B cell (primary cell): Measurements from ENCODE around the gene SUN3. TPM values are rescaled to one million over a fixed set of nuclear protein-coding genes. Genes with fewer than 3 reads are reported as not detected.

ENCODE experiments used
- ATAC-seq: fragments of 200-7000 bp; cut with Tn5 transposase; one replicate; pipeline ENCODE4 v1.10.0; 2021; ENCODE audit warnings: low read depth, mild to moderate bottlenecking, moderate number of reproducible peaks, moderate library complexity
- CTCF ChIA-PET: fragments of 350-600 bp; sonication (Branson Sonifier 250); formaldehyde crosslinking; loops from one replicate; lab custom pipeline; 2021; ENCODE audit warnings: antibody characterized with exemption, inconsistent platforms; lab: Charles Lee
- POLR2A ChIA-PET: fragments of 350-600 bp; sonication (Branson Sonifier 250); formaldehyde crosslinking; loops from one replicate; lab custom pipeline; 2021; ENCODE audit warnings: antibody characterized with exemption; lab: Charles Lee
- DNase-seq: peaks from one replicate; pipeline ENCODE4 v3.0.0; 2013
- H2AFZ ChIP-seq: 2 replicates; pipeline ENCODE4 v1.6.1; 2012; ENCODE audit warnings: mild to moderate bottlenecking, low read depth, low read length; ENCODE audit not compliant: insufficient read depth, poor library complexity, severe bottlenecking
- H3K27ac ChIP-seq, 2 donors: 1 replicate in 1 of 2; 2 replicates in 1 of 2; pipeline ENCODE4 v1.5.1; 2012 to 2013; ENCODE audit warnings: low read length in 2 of 2, mild to moderate bottlenecking in 2 of 2, moderate library complexity in 1 of 2
- H3K27me3 ChIP-seq, 4 experiments: fragments of 200-600 bp in 1 of 4; sonication (generic) in 1 of 4; replicated peaks in 1 of 4; 1 replicate in 2 of 4; 2 replicates in 2 of 4; pipeline versions ENCODE4 v1.6.1 to v1.7.0; 2013 to 2016; ENCODE audit warnings: low read length in 3 of 4, mild to moderate bottlenecking in 2 of 4, mixed read lengths in 1 of 4, moderate library complexity in 1 of 4; ENCODE audit not compliant: insufficient read depth in 4 of 4, control insufficient read depth in 3 of 4; ENCODE audit errors: control extremely low read depth in 1 of 4
- H3K36me3 ChIP-seq, 2 experiments: replicated peaks in 1 of 2; 1 replicate in 1 of 2; 2 replicates in 1 of 2; pipeline versions ENCODE4 v1.6.1 to v1.7.1; 2013; ENCODE audit warnings: low read length in 1 of 2; ENCODE audit not compliant: insufficient read depth in 2 of 2, control insufficient read depth in 1 of 2; ENCODE audit errors: control extremely low read depth in 1 of 2, extremely low read depth in 1 of 2
- H3K4me1 ChIP-seq, 2 donors: fragments of 200-600 bp in 1 of 2; sonication (generic) in 1 of 2; 1 replicate in 1 of 2; 2 replicates in 1 of 2; pipeline versions ENCODE4 v1.5.1 to v1.6.1; 2013 to 2017; ENCODE audit warnings: low read length in 2 of 2; ENCODE audit not compliant: control insufficient read depth in 2 of 2, insufficient read depth in 2 of 2
- H3K4me2 ChIP-seq: replicated peaks from 2 replicates; pipeline ENCODE3; 2012; ENCODE audit warnings: mild to moderate bottlenecking, low read depth, low read length; ENCODE audit not compliant: poor library complexity, severe bottlenecking
- H3K4me3 ChIP-seq, 5 experiments: fragments of 200-600 bp in 1 of 5; sonication (generic) in 1 of 5; 1 replicate in 3 of 5; 2 replicates in 2 of 5; pipeline versions ENCODE4 v1.5.1 to v1.7.0; 2011 to 2016; ENCODE audit warnings: low read length in 4 of 5, mild to moderate bottlenecking in 4 of 5, low read depth in 2 of 5, control low read depth in 1 of 5, moderate library complexity in 1 of 5; ENCODE audit not compliant: insufficient read depth in 1 of 5; ENCODE audit errors: control extremely low read depth in 1 of 5, extremely low read depth in 1 of 5
- H3K79me2 ChIP-seq: fragments of 200-600 bp; sonication (generic); one replicate; pipeline ENCODE4 v1.6.0; 2016; ENCODE audit warnings: low read length; ENCODE audit not compliant: control insufficient read depth, insufficient read depth
- H3K9ac ChIP-seq: fragments of 200-600 bp; sonication (generic); 2 replicates; pipeline ENCODE4 v1.6.1; 2017; ENCODE audit warnings: mild to moderate bottlenecking, low read length, moderate library complexity
- H3K9me3 ChIP-seq, 3 donors: one replicate each; pipeline versions ENCODE4 v1.6.1 to v1.7.1; 2013; ENCODE audit warnings: low read length in 2 of 3; ENCODE audit not compliant: control insufficient read depth in 2 of 3, insufficient read depth in 1 of 3; ENCODE audit errors: control extremely low read depth in 1 of 3
- H4K20me1 ChIP-seq: 2 replicates; pipeline ENCODE4 v1.6.0; 2012; ENCODE audit warnings: mild to moderate bottlenecking, low read length; ENCODE audit not compliant: insufficient read depth, control insufficient read depth, poor library complexity, severe bottlenecking
- H3K27ac Mint-ChIP-seq: one replicate; pipeline ENCODE4 v1.8.0; 2021; ENCODE audit warnings: mixed read lengths
- H3K27me3 Mint-ChIP-seq: one replicate; pipeline ENCODE4 v1.8.0; 2021; ENCODE audit warnings: mixed read lengths
- H3K4me1 Mint-ChIP-seq: one replicate; pipeline ENCODE4 v1.8.0; 2021; ENCODE audit warnings: mixed read lengths
- H3K4me3 Mint-ChIP-seq: one replicate; pipeline ENCODE4 v1.8.0; 2021; ENCODE audit warnings: mixed read lengths
- H3K9me3 Mint-ChIP-seq: one replicate; pipeline ENCODE4 v1.8.0; 2022; ENCODE audit warnings: mixed read lengths; ENCODE audit not compliant: insufficient read depth
- EZH2 ChIP-seq: IDR thresholded peaks from 2 replicates; pipeline ENCODE4 v1.6.1; 2012; ENCODE audit warnings: borderline replicate concordance, low read depth, mild to moderate bottlenecking, moderate library complexity, low read length; ENCODE audit not compliant: insufficient read depth, poor library complexity, severe bottlenecking
- WGBS: methylation state at CpG from one replicate; pipeline ENCODE4 v1.1.5; 2013; ENCODE audit warnings: missing lambda C conversion rate; ENCODE audit not compliant: insufficient coverage; 5-methylcytosine and 5-hydroxymethylcytosine counted together
- intact Hi-C: fragments of 100-400 bp; cut with micrococcal nuclease; formaldehyde crosslinking; loops from one replicate; pipeline ENCODE4 v1.10.0; 2022
- polyA plus RNA-seq: library from polyadenylated mRNA; depleted of rRNA; stranded (reverse); fragments of >200 nt; gene quantifications from 2 replicates; pipeline ENCODE4 v1.2.3, GENCODE V29; 2012
- total RNA-seq, 2 donors: library from RNA; stranded (reverse); fragments of 120-200 nt in 1 of 2; gene quantifications; 1 replicate in 1 of 2; 2 replicates in 1 of 2; pipeline versions ENCODE4 v1.2.3 to v1.2.4, GENCODE V29; 2013 to 2022
- TF ChIP-seq, protein P1 (sequence below): fragments of 200-600 bp; IDR thresholded peaks from one replicate; pipeline ENCODE4 v1.8.0; 2022; ENCODE audit warnings: antibody characterized with exemption, mild to moderate bottlenecking

Gene SUN3
- total and polyA plus RNA-seq, 2 donors (not counting 1 experiment from before 2014, with no cell fraction given): not detected

- H3K36me3 ChIP-seq: no peaks in the 10 kb centered on the region
- H2AFZ ChIP-seq: no peak overlapping the region
- Mint-ChIP-seq H3K4me3 (no peak overlapping the region), H3K27ac (no peak overlapping the region), H3K9me3 (no peaks in the 10 kb centered on the region), H3K27me3 (peaks cover 16% of the 10 kb centered on the region), H3K4me1 (peaks cover 7% of the 10 kb centered on the region)
- TF ChIP-seq, protein P1, sequence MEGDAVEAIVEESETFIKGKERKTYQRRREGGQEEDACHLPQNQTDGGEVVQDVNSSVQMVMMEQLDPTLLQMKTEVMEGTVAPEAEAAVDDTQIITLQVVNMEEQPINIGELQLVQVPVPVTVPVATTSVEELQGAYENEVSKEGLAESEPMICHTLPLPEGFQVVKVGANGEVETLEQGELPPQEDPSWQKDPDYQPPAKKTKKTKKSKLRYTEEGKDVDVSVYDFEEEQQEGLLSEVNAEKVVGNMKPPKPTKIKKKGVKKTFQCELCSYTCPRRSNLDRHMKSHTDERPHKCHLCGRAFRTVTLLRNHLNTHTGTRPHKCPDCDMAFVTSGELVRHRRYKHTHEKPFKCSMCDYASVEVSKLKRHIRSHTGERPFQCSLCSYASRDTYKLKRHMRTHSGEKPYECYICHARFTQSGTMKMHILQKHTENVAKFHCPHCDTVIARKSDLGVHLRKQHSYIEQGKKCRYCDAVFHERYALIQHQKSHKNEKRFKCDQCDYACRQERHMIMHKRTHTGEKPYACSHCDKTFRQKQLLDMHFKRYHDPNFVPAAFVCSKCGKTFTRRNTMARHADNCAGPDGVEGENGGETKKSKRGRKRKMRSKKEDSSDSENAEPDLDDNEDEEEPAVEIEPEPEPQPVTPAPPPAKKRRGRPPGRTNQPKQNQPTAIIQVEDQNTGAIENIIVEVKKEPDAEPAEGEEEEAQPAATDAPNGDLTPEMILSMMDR: no peak
- TF ChIP-seq EZH2: no peak
- ATAC-seq: no peak
- POLR2A ChIA-PET: no interaction called here
- peaks cover 0 to 10% (median 0%) of the 10 kb centered on the region in 4 experiments for H3K27me3 ChIP-seq
- CTCF ChIA-PET: no interaction called here
- no peak overlapping the region for H3K9ac ChIP-seq
- no peaks in the 10 kb centered on the region for H3K9me3 ChIP-seq
- H3K79me2 ChIP-seq: no peaks in the 10 kb centered on the region
- no peak overlapping the region for H3K27ac ChIP-seq
- H4K20me1 ChIP-seq: no peaks in the 10 kb centered on the region
- WGBS: 100% methylated on average over 3 of the region's 3 CpGs
- intact Hi-C loops: no loop called here
- no peak overlapping the region for H3K4me3 ChIP-seq
- peak overlapping the region; percentile 4 for H3K4me2 ChIP-seq
- no peaks in the 10 kb centered on the region for H3K4me1 ChIP-seq
- DNase-seq: no peak
Observed at GRCh38 chr7:48011951-48012350, 17.0 kb downstream of the SUN3 start.

DNA sequence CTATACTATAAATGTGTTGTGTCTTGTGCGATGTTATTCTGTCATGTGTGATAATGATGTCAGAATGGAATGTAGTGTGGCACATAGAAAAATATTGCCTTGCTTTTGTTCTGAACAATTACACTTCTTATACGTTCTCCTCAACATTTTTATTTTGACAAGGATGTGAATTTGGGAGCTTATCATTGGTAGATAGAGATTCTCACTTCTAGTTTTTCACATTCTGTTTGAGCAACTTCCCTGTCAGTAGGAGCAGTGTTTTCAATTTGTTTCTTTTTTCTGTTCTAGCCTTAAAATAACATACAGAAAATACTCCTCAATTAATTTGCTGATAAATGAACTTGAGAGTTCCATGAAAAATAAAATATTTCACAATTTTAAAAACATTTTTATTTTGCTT lies 17.6 kb downstream of the SUN3 start:
- POLR2A ChIA-PET: no interaction called here

More for the DNA sequence above, 17.6 kb downstream of the SUN3 start:
- Histone ChIP-seq H3K4me3 (no peak overlapping the region), H3K79me2 (no peaks in the 10 kb centered on the region), H3K27ac (no peak overlapping the region), H3K36me3 (no peaks in the 10 kb centered on the region), H3K4me1 (no peaks in the 10 kb centered on the region), H4K20me1 (no peaks in the 10 kb centered on the region), H3K4me2 (peak overlapping the region; percentile 4), H3K9me3 (no peaks in the 10 kb centered on the region), H2AFZ (no peak overlapping the region), H3K9ac (no peak overlapping the region), H3K27me3 (peaks cover 0 to 3% (median 0%) of the 10 kb centered on the region in 4 experiments)
- TF ChIP-seq EZH2: no peak
- TF ChIP-seq, protein P1: no peak
- CTCF ChIA-PET: no interaction called here
- H3K27me3 Mint-ChIP-seq: peaks cover 19% of the 10 kb centered on the region
- no peak for DNase-seq
- peaks cover 11% of the 10 kb centered on the region for H3K4me1 Mint-ChIP-seq
- no peaks in the 10 kb centered on the region for H3K9me3 Mint-ChIP-seq
- ATAC-seq: no peak
- no peak overlapping the region for H3K4me3 Mint-ChIP-seq
- no CpG with 5 or more reads among the region's 2 CpGs for WGBS
- intact Hi-C loops: no loop called here
- no peak overlapping the region for H3K27ac Mint-ChIP-seq
